HEK293 (cell line): ENCODE results near the gene PIN4.

Experiments used
- CTCF ChIP-seq: fragments of 450-650 bp; formaldehyde crosslinking; IDR thresholded peaks from 2 replicates; pipeline ENCODE4 v1.5.1; 2016; ENCODE audit warnings: missing biosample characterization, missing genetic modification characterization
- ZBTB7A ChIP-seq: fragments of 450-650 bp; formaldehyde crosslinking; IDR thresholded peaks from 2 replicates; pipeline ENCODE4 v1.5.1; 2016; ENCODE audit warnings: low read depth, missing biosample characterization, missing genetic modification characterization
- ZFHX2 ChIP-seq: fragments of 450-650 bp; formaldehyde crosslinking; conservative IDR thresholded peaks from 2 replicates; pipeline ENCODE4 v1.5.1; 2016; ENCODE audit warnings: missing biosample characterization, missing genetic modification characterization
- ZIC2 ChIP-seq: fragments of 450-650 bp; formaldehyde crosslinking; IDR thresholded peaks from 2 replicates; pipeline ENCODE4 v1.5.1; 2016; ENCODE audit warnings: missing biosample characterization, missing genetic modification characterization
- ZNF114 ChIP-seq: fragments of 450-650 bp; formaldehyde crosslinking; IDR thresholded peaks from 2 replicates; pipeline ENCODE4 v1.5.0; 2017; ENCODE audit warnings: missing biosample characterization, missing genetic modification characterization
- ZNF174 ChIP-seq: fragments of 450-650 bp; formaldehyde crosslinking; IDR thresholded peaks from 2 replicates; pipeline ENCODE4 v1.5.0; 2017; ENCODE audit warnings: missing biosample characterization, mild to moderate bottlenecking, missing genetic modification characterization
- ZNF23 ChIP-seq: fragments of 450-650 bp; formaldehyde crosslinking; IDR thresholded peaks from 2 replicates; pipeline ENCODE4 v1.5.1; 2016; ENCODE audit warnings: missing biosample characterization, missing genetic modification characterization, borderline replicate concordance
- ZNF239 ChIP-seq: fragments of 450-650 bp; formaldehyde crosslinking; IDR thresholded peaks from 2 replicates; pipeline ENCODE4 v1.5.1; 2016; ENCODE audit warnings: missing biosample characterization, missing genetic modification characterization
- ZNF626 ChIP-seq: fragments of 450-650 bp; sonication (Bioruptor Pico); formaldehyde crosslinking; IDR thresholded peaks from 2 replicates; pipeline ENCODE4 v1.5.1; 2018; ENCODE audit warnings: missing biosample characterization, missing genetic modification characterization, inconsistent platforms
- ZNF747 ChIP-seq: fragments of 450-650 bp; formaldehyde crosslinking; IDR thresholded peaks from 2 replicates; pipeline ENCODE4 v1.5.1; 2016; ENCODE audit warnings: missing biosample characterization, missing genetic modification characterization

DNA sequence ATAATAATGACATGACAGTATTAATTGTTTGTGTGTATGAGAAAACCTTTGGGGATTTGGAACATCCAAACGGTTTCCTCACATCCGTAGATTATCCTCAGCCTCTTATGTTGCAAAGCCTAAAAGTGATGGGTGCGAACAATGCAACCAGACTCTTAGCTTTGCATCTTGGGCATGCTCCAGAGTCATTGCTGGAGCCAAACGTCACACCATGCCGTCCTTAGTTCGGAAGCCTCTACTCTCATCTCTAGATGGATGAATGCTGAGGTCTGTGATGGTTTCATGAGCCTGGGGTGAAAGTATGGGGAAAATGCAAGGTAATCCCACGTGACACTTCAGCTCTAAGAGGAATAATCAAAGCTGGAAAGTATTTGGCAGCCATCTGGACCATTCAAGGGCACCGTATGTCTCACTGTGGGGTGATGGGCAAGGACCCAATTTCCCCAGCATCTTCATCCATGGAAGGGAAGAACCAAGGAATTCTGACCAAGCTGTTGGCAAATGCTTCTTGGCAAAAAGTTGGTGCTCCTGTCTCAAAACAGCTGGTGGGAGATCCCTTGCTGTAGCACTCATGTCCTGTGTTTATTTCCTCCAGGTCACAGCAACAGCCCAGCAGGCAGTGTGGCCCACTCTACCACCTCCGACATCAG, 43.6 kb upstream of the PIN4 start:
- no peak for TF ChIP-seq ZNF747
- no peak for TF ChIP-seq CTCF (tag by site-specific recombination)
- TF ChIP-seq ZBTB7A, result no peak
- no peak for TF ChIP-seq ZNF174 (tag by site-specific recombination)
- TF ChIP-seq ZNF239 (tag by site-specific recombination), result no peak
- TF ChIP-seq ZNF114 (tag by site-specific recombination), result no peak
- no peak for TF ChIP-seq ZIC2 (tag by site-specific recombination)
- no peak for TF ChIP-seq ZFHX2 (tag by site-specific recombination)
- TF ChIP-seq ZNF23, result no peak
- no peak for TF ChIP-seq ZNF626 (tag by site-specific recombination)
